CD8-positive, alpha-beta memory T cell (primary cell): ENCODE results near the gene NIPSNAP3A. TPM values are rescaled to one million over a fixed set of nuclear protein-coding genes. Genes with fewer than 3 reads are reported as not detected.

Source experiments
- CTCF ChIA-PET: fragments of 350-600 bp; sonication (Branson Sonifier 250); formaldehyde crosslinking; loops from one replicate; lab custom pipeline; 2021; ENCODE audit warnings: antibody characterized with exemption; lab: Charles Lee
- POLR2A ChIA-PET: fragments of 350-600 bp; sonication (Branson Sonifier 250); formaldehyde crosslinking; loops from one replicate; lab custom pipeline; 2021; ENCODE audit warnings: antibody characterized with exemption; lab: Charles Lee
- DNase-seq, 5 donors: peaks; one replicate each; pipeline versions ENCODE4 v3.0.0 to v3.0.0-alpha.2; 2020 to 2022; ENCODE audit warnings: mixed read lengths in 1 of 5
- H3K27ac ChIP-seq: one replicate; pipeline ENCODE4 v1.7.0; 2013; ENCODE audit warnings: low read depth, mild to moderate bottlenecking, low read length, moderate library complexity
- H3K27me3 ChIP-seq: 2 replicates; pipeline ENCODE4 v1.7.0; 2013; ENCODE audit warnings: low read length, mild to moderate bottlenecking; ENCODE audit not compliant: insufficient read depth, poor library complexity, severe bottlenecking
- H3K36me3 ChIP-seq: 2 replicates; pipeline ENCODE4 v1.7.0; 2013; ENCODE audit warnings: mild to moderate bottlenecking, low read length, moderate library complexity; ENCODE audit not compliant: insufficient read depth
- H3K4me1 ChIP-seq: 2 replicates; pipeline ENCODE4 v1.7.0; 2013; ENCODE audit warnings: mild to moderate bottlenecking, low read length, moderate library complexity; ENCODE audit not compliant: insufficient read depth
- H3K4me3 ChIP-seq: 2 replicates; pipeline ENCODE4 v1.7.0; 2013; ENCODE audit warnings: mild to moderate bottlenecking, low read length
- H3K9me3 ChIP-seq: 2 replicates; pipeline ENCODE4 v1.7.0; 2013; ENCODE audit warnings: mild to moderate bottlenecking, low read length
- H3K27ac Mint-ChIP-seq, 8 donors: one replicate each; pipeline ENCODE4 v1.8.0; 2020 to 2021; ENCODE audit warnings: mixed read lengths in 8 of 8, mild to moderate bottlenecking in 6 of 8, inconsistent platforms in 3 of 8, moderate library complexity in 3 of 8
- H3K27me3 Mint-ChIP-seq, 2 donors: one replicate each; pipeline ENCODE4 v1.8.0; 2020 to 2021; ENCODE audit warnings: mixed read lengths in 2 of 2, mild to moderate bottlenecking in 1 of 2, moderate library complexity in 1 of 2
- H3K36me3 Mint-ChIP-seq, 3 donors: one replicate each; pipeline ENCODE4 v1.8.0; 2020 to 2021; ENCODE audit warnings: mixed read lengths in 3 of 3, inconsistent platforms in 1 of 3, mild to moderate bottlenecking in 1 of 3
- H3K4me1 Mint-ChIP-seq, 3 donors: one replicate each; pipeline ENCODE4 v1.8.0; 2020 to 2021; ENCODE audit warnings: mixed read lengths in 3 of 3, inconsistent platforms in 1 of 3, mild to moderate bottlenecking in 1 of 3
- H3K4me3 Mint-ChIP-seq, 7 donors: one replicate each; pipeline ENCODE4 v1.8.0; 2020 to 2021; ENCODE audit warnings: mixed read lengths in 7 of 7, mild to moderate bottlenecking in 6 of 7, moderate library complexity in 4 of 7, inconsistent platforms in 2 of 7
- H3K9me3 Mint-ChIP-seq, 5 donors: one replicate each; pipeline ENCODE4 v1.8.0; 2020 to 2022; ENCODE audit warnings: mixed read lengths in 5 of 5, mild to moderate bottlenecking in 3 of 5, moderate library complexity in 2 of 5, inconsistent platforms in 1 of 5
- polyA plus RNA-seq: library from polyadenylated mRNA; unstranded; fragments of 300-500 nt; fragmentation: Illumina TruSeq; gene quantifications from one replicate; pipeline ENCODE4 v1.2.3, GENCODE V29; 2021
- total RNA-seq, 2 experiments: library from RNA; stranded (reverse); gene quantifications; one replicate each; pipeline ENCODE4 v1.2.3, GENCODE V29; 2021

Gene NIPSNAP3A
- total and polyA plus RNA-seq, 3 experiments from 2014 or later: 9.1 to 21.8 (median 10.1) TPM

GRCh38 chr9:104745852-104746251 is 1.6 kb upstream of the NIPSNAP3A start:
- DNase-seq: no peak
- Mint-ChIP-seq H3K4me3 (peak overlapping the region in 2 of 7 donors; percentile 21 to 65), H3K27ac (peak overlapping the region in 1 of 8 donors; percentile 40), H3K27me3 (no peaks in the 10 kb centered on the region), H3K4me1 (peaks cover 19 to 29% (median 27%) of the 10 kb centered on the region in 3 donors), H3K9me3 (no peaks in the 10 kb centered on the region), H3K36me3 (peaks cover 0 to 9% (median 2%) of the 10 kb centered on the region in 3 donors)
- ChIA-PET CTCF (no interaction called here), POLR2A (no interaction called here)
- no peaks in the 10 kb centered on the region for H3K9me3 ChIP-seq
- no peaks in the 10 kb centered on the region for H3K36me3 ChIP-seq
- H3K27ac ChIP-seq: no peak overlapping the region
- H3K27me3 ChIP-seq: no peaks in the 10 kb centered on the region
- H3K4me3 ChIP-seq: no peak overlapping the region
- peaks cover 8% of the 10 kb centered on the region for H3K4me1 ChIP-seq

GRCh38 chr9:104746285-104746684 is 1.2 kb upstream of the NIPSNAP3A start:
- peak overlapping the region in 5 of 8 donors; percentile 37 to 93 (median 78) for H3K27ac Mint-ChIP-seq
- H3K36me3 Mint-ChIP-seq: peaks cover 0 to 10% (median 2%) of the 10 kb centered on the region in 3 donors
- Histone ChIP-seq H3K4me1 (peaks cover 8% of the 10 kb centered on the region), H3K27me3 (no peaks in the 10 kb centered on the region), H3K27ac (peak overlapping the region; percentile 89), H3K4me3 (no peak overlapping the region), H3K36me3 (no peaks in the 10 kb centered on the region), H3K9me3 (no peaks in the 10 kb centered on the region)
- CTCF ChIA-PET: no interaction called here
- H3K9me3 Mint-ChIP-seq: no peaks in the 10 kb centered on the region
- H3K4me1 Mint-ChIP-seq: peaks cover 19 to 29% (median 27%) of the 10 kb centered on the region in 3 donors
- DNase-seq: no peak
- H3K27me3 Mint-ChIP-seq: no peaks in the 10 kb centered on the region
- POLR2A ChIA-PET: no interaction called here
- H3K4me3 Mint-ChIP-seq: peak overlapping the region in 3 of 7 donors; percentile 21 to 95 (median 45)

- Mint-ChIP-seq H3K27me3 (no peaks in the 10 kb centered on the region), H3K27ac (peak overlapping the region; percentile 89 to 100 (median 98)), H3K9me3 (no peaks in the 10 kb centered on the region), H3K4me1 (peaks cover 19 to 29% (median 27%) of the 10 kb centered on the region in 3 donors), H3K36me3 (peaks cover 0 to 14% (median 2%) of the 10 kb centered on the region in 3 donors), H3K4me3 (peak overlapping the region; percentile 89 to 99 (median 97))
- Histone ChIP-seq H3K27me3 (no peaks in the 10 kb centered on the region), H3K4me1 (peaks cover 8% of the 10 kb centered on the region), H3K36me3 (no peaks in the 10 kb centered on the region), H3K27ac (peak overlapping the region; percentile 89), H3K9me3 (no peaks in the 10 kb centered on the region), H3K4me3 (peak overlapping the region; percentile 76)
- CTCF ChIA-PET: no interaction called here
- POLR2A ChIA-PET: interaction anchor here (1.0 kb wide), 1 partner anchor 244 kb away, joined by 3 read pairs; no protein-coding TSS in a partner anchor
- no peak for DNase-seq
These were observed 685 bp upstream of the NIPSNAP3A start for GRCh38 chr9:104746798-104747197.

GRCh38 chr9:104747245-104747564 is 278 bp upstream of the NIPSNAP3A start:
- peaks cover 0 to 17% (median 5%) of the 10 kb centered on the region in 3 donors for H3K36me3 Mint-ChIP-seq
- H3K27ac Mint-ChIP-seq: peak overlapping the region; percentile 89 to 100 (median 98)
- ChIA-PET CTCF (no interaction called here), POLR2A (interaction anchor here (1.0 to 1.5 kb wide), 2 partner anchors 244 to 653 kb away, joined by 3 to 4 read pairs; partner anchors contain the start of gene SMC2)
- H3K36me3 ChIP-seq: no peaks in the 10 kb centered on the region
- peaks cover 19 to 29% (median 27%) of the 10 kb centered on the region in 3 donors for H3K4me1 Mint-ChIP-seq
- H3K4me3 Mint-ChIP-seq: peak overlapping the region; percentile 89 to 99 (median 97)
- H3K9me3 ChIP-seq: no peaks in the 10 kb centered on the region
- H3K4me3 ChIP-seq: peak overlapping the region; percentile 76
- no peaks in the 10 kb centered on the region for H3K27me3 ChIP-seq
- DNase-seq: no peak
- H3K27ac ChIP-seq: peak overlapping the region; percentile 89
- no peaks in the 10 kb centered on the region for H3K27me3 Mint-ChIP-seq
- no peaks in the 10 kb centered on the region for H3K9me3 Mint-ChIP-seq
- peaks cover 8% of the 10 kb centered on the region for H3K4me1 ChIP-seq

GRCh38 chr9:104748359-104749031 is 1.0 kb downstream of the NIPSNAP3A start:
- Histone ChIP-seq H3K36me3 (no peaks in the 10 kb centered on the region), H3K4me3 (peak overlapping the region; percentile 76), H3K4me1 (peaks cover 8% of the 10 kb centered on the region), H3K9me3 (no peaks in the 10 kb centered on the region), H3K27me3 (no peaks in the 10 kb centered on the region), H3K27ac (peak overlapping the region; percentile 89)
- H3K4me3 Mint-ChIP-seq: peak overlapping the region; percentile 89 to 99 (median 97)
- H3K4me1 Mint-ChIP-seq: peaks cover 19 to 29% (median 27%) of the 10 kb centered on the region in 3 donors
- DNase-seq: no peak
- H3K27me3 Mint-ChIP-seq: no peaks in the 10 kb centered on the region
- POLR2A ChIA-PET: interaction anchor here (1.4 to 1.5 kb wide), 2 partner anchors 15 to 655 kb away, joined by 4 to 5 read pairs; partner anchors contain the start of gene SMC2
- H3K9me3 Mint-ChIP-seq: no peaks in the 10 kb centered on the region
- peak overlapping the region; percentile 89 to 100 (median 98) for H3K27ac Mint-ChIP-seq
- CTCF ChIA-PET: no interaction called here
- peaks cover 0 to 29% (median 10%) of the 10 kb centered on the region in 3 donors for H3K36me3 Mint-ChIP-seq

GRCh38 chr9:104750185-104750767 is 2.8 kb downstream of the NIPSNAP3A start:
- ChIA-PET CTCF (no interaction called here), POLR2A (no interaction called here)
- no peaks in the 10 kb centered on the region for H3K9me3 Mint-ChIP-seq
- no peaks in the 10 kb centered on the region for H3K9me3 ChIP-seq
- H3K4me1 Mint-ChIP-seq: peaks cover 19 to 29% (median 27%) of the 10 kb centered on the region in 3 donors
- no peak overlapping the region for H3K27ac ChIP-seq
- H3K36me3 ChIP-seq: no peaks in the 10 kb centered on the region
- no peak overlapping the region for H3K4me3 ChIP-seq
- H3K36me3 Mint-ChIP-seq: peaks cover 0 to 37% (median 17%) of the 10 kb centered on the region in 3 donors
- peak overlapping the region in 1 of 8 donors; percentile 41 for H3K27ac Mint-ChIP-seq
- peak overlapping the region in 1 of 7 donors; percentile 62 for H3K4me3 Mint-ChIP-seq
- H3K4me1 ChIP-seq: peaks cover 8% of the 10 kb centered on the region
- H3K27me3 ChIP-seq: no peaks in the 10 kb centered on the region
- no peak for DNase-seq
- H3K27me3 Mint-ChIP-seq: no peaks in the 10 kb centered on the region

GRCh38 chr9:104758974-104759373 is 11.5 kb downstream of the NIPSNAP3A start:
- no peaks in the 10 kb centered on the region for H3K27me3 ChIP-seq
- H3K4me1 ChIP-seq: no peaks in the 10 kb centered on the region
- H3K4me3 ChIP-seq: no peak overlapping the region
- no peaks in the 10 kb centered on the region for H3K9me3 ChIP-seq
- ChIA-PET CTCF (no interaction called here), POLR2A (no interaction called here)
- H3K36me3 Mint-ChIP-seq: peaks cover 0 to 15% (median 4%) of the 10 kb centered on the region in 3 donors
- no peak overlapping the region for H3K27ac ChIP-seq
- H3K27me3 Mint-ChIP-seq: peaks cover 0 to 1% of the 10 kb centered on the region in 2 donors
- H3K4me3 Mint-ChIP-seq: no peak overlapping the region
- H3K4me1 Mint-ChIP-seq: peaks cover 4 to 14% (median 7%) of the 10 kb centered on the region in 3 donors
- no peak for DNase-seq
- H3K36me3 ChIP-seq: no peaks in the 10 kb centered on the region
- no peaks in the 10 kb centered on the region for H3K9me3 Mint-ChIP-seq
- peak overlapping the region in 2 of 8 donors; percentile 36 to 43 for H3K27ac Mint-ChIP-seq

GRCh38 chr9:104765138-104765537 is 17.7 kb downstream of the NIPSNAP3A start:
- H3K27ac Mint-ChIP-seq: peak overlapping the region in 2 of 8 donors; percentile 35 to 37
- H3K4me3 Mint-ChIP-seq: peak overlapping the region; percentile 84 to 95 (median 92)
- Histone ChIP-seq H3K27ac (no peak overlapping the region), H3K27me3 (no peaks in the 10 kb centered on the region), H3K36me3 (no peaks in the 10 kb centered on the region), H3K4me3 (no peak overlapping the region), H3K9me3 (no peaks in the 10 kb centered on the region), H3K4me1 (no peaks in the 10 kb centered on the region)
- DNase-seq: no peak
- ChIA-PET POLR2A (no interaction called here), CTCF (no interaction called here)
- peaks cover 0 to 4% (median 0%) of the 10 kb centered on the region in 3 donors for H3K36me3 Mint-ChIP-seq
- peaks cover 4 to 14% (median 13%) of the 10 kb centered on the region in 3 donors for H3K4me1 Mint-ChIP-seq
- H3K27me3 Mint-ChIP-seq: peaks cover 0 to 1% of the 10 kb centered on the region in 2 donors
- H3K9me3 Mint-ChIP-seq: no peaks in the 10 kb centered on the region
